HG03039 (cell line): ENCODE data around the gene DROSHA.

Experiments
- ATAC-seq: cut with Tn5 transposase; IDR thresholded peaks from one replicate; pipeline ENCODE4 v1.9.1; 2021; ENCODE audit warnings: mild to moderate bottlenecking, moderate library complexity; ENCODE audit not compliant: unreplicated experiment

The DROSHA gene

GRCh38 chr5:31530541-31531265 lies 1.2 kb downstream of the DROSHA start:
- ATAC-seq: no peak

GRCh38 chr5:31523041-31523440 lies 8.9 kb downstream of the DROSHA start:
- ATAC-seq: no peak

DNA sequence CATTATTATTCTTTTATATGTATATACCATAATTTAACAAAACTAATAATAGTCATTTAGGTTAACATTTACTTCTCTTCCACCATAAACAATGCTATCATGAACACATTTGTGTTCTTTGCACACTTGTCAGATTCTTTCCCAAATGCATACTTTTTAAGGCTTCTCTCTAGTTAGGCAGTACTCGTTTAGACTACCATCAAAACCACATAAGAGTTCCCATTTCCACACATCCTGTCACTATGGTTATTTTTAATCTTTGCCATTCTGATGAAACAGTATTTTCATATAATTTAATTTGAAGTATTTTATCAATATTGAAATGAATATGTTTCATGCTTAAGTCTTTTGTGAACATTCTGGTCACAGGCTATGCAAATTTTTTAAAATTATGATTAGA lies 15.1 kb downstream of the DROSHA start:
- no peak for ATAC-seq

- no peak for ATAC-seq
Observed at GRCh38 chr5:31511305-31511704, 20.6 kb downstream of the DROSHA start.

DNA sequence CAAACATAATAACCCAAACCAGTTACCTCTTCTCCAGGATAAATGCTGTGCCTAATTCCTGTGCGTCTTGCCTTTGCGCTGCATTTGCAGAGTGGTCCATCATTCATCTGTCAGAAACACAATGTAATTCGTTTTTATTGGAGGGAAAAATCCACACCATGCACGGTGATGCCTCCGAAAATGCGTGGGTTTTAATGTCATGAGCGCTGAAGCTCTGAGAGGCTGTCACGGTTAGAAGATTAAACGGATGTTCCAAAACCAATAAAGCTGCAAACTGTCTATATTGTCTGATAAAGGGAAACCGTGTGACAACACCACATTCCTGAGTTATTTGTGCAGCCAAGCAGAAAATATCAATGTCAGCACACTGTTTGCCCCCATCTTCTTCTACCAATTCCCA lies 27.4 kb downstream of the DROSHA start:
- no peak for ATAC-seq

GRCh38 chr5:31502506-31502905 lies 29.4 kb downstream of the DROSHA start:
- ATAC-seq: no peak

DNA sequence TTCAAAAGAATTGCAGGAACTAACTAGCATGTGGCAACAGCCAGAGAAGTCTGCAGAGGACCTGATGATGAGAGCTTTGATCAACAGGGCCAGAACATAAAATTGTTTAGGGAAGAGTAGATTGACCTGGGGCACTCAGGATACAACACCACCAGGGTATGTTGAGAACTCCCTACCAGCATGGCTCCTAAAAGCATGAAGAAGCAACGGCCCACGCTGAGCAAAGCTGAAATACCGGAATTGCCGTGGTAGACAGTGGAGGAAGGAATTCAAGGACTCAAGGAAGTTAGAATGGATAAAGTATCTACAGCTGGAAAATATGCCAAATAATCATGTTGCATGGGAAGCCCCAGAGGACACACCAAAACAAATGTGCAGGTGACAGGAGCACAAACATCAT lies 31.6 kb downstream of the DROSHA start:
- no peak for ATAC-seq

GRCh38 chr5:31496891-31497290 lies 35.0 kb downstream of the DROSHA start:
- no peak for ATAC-seq

- ATAC-seq: no peak
Observed at GRCh38 chr5:31496301-31496700, 35.6 kb downstream of the DROSHA start.

GRCh38 chr5:31495336-31495735 lies 36.6 kb downstream of the DROSHA start:
- no peak for ATAC-seq

DNA sequence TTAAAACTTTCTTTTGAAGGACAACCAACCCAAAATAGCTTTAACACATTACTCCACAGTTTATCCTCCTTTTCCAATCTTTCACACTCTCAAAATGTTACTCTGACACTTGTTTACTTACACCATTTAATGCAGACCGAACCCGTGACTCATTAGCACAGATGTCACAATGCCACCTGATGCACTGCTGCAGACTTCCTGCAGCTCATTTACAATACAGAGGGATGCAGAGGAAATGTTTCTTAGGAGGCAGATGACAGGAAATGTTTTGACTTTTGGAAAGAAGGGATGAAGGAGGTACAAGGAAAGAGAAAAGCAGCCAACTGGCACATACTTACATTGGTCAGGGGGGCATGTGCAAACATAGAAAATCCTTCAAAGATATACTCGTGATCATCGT lies 39.0 kb downstream of the DROSHA start:
- no peak for ATAC-seq

DNA sequence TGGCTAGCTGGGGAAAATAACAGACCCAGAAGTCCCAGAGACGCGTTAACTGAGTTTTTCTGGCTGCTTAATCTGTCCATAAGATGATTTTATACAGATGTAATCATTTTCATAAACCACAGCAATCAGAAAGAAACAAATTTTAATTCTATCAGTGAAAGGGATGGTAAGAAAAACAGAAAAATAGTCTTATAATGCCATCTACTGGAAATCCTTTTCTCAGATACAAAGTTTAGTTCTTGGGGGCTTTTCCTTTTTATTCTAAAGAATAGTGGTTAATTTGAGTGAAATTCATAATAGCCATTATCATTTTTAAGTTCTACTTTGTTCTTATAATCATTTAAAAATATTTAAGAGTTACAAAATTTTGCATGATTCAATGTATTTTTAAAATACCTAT lies 44.4 kb downstream of the DROSHA start:
- ATAC-seq: no peak

- ATAC-seq: no peak
Observed at GRCh38 chr5:31486441-31486840, 45.5 kb downstream of the DROSHA start.

DNA sequence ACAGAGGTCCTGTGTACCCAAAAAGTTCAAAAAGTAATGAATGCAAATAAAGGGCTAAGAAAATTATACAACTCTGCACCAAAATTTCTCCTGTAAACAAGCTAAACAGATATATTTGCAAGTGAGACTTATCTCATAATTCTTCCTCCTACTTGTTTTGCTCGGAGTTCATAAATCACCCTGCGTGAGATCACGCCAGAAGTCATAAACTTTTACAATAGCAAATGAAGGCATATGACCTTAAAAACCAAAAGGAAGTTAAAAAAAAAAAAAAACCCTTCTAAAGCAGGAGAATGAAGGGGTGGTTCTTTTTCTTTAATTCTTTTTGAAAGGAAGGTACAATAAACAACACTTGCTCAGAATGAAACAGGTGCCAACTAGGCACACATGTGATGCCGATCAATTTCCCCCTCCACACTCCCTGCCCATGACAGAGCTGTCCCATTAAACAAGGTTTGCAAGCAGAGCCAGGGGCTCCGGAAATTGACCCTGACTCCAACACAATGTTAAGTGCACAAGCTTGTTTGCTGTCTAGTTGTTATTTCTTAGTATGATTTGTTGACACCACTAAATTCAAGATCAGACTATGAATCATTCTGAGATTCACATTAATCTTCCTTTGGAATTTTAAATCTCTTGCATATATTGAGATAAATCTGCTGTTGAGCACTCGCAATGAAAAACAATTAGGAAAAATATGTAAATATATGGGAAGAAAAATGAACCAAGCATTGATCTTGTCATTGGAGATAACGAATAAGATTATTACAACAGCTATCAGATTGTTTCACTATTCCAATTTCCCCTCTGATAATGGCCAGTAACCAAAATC lies 46.3 kb downstream of the DROSHA start:
- no peak for ATAC-seq

- ATAC-seq: no peak
Observed at GRCh38 chr5:31481531-31482165, 50.2 kb downstream of the DROSHA start.

GRCh38 chr5:31479706-31480105 lies 52.2 kb downstream of the DROSHA start:
- ATAC-seq: no peak

- no peak for ATAC-seq
Observed at GRCh38 chr5:31478901-31479300, 53.0 kb downstream of the DROSHA start.

DNA sequence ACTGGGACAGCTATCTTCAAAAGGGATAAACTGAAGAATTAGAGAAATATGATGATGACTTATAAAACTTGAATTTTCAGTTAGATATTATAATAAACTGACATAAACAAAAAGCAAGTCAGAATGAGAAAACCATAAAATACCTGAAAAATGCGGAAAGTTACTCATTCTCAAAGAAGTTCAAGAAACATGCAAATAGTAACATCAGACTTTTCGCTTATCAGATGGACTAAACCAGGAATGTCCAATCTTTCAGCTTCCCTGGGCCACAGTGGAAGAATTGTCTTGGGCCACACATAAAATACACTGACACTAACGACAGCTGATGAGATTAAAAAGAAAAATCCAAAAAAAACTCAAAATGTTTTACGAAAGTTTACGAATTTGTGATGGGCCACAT lies 53.9 kb downstream of the DROSHA start:
- ATAC-seq: no peak

DNA sequence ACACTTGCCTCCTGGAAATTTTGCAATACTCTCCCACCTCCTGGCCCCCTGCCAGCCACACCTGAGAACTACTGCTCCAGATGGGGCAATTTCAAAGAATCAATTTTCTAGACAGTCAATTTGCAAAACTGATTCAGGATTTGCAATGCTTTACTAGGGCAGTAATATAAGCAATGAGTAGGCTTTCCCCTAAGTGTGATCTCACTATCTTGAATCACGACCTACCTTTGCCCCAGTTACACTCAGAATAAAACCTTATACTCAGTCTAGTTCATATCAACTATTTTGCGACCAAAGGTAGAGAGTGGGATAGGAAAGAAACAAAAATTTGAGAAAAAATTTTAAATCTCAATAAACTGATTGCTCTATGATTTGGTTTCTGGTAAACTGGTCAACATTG lies 54.4 kb downstream of the DROSHA start:
- ATAC-seq: no peak

- ATAC-seq: no peak
Observed at GRCh38 chr5:31476738-31477141, 55.2 kb downstream of the DROSHA start.

DNA sequence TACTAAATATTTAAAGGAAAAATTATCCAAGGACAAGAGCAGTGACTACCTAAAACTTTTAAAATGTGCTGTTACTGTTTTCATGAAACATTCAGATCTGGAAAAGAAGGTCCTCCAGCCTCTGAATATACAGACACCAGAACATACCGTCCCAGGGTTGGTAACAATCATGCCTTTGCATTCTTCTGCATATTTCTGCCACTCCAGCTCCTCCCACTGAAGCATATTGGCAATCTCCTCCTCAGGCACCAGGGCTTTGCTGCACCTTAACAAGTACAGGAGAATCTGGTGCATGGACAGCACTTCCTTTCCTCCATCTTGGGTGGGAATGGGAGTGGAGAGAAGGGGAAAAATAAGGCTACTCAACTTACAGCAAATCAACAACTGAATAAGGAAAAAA lies 60.0 kb downstream of the DROSHA start:
- no peak for ATAC-seq

DNA sequence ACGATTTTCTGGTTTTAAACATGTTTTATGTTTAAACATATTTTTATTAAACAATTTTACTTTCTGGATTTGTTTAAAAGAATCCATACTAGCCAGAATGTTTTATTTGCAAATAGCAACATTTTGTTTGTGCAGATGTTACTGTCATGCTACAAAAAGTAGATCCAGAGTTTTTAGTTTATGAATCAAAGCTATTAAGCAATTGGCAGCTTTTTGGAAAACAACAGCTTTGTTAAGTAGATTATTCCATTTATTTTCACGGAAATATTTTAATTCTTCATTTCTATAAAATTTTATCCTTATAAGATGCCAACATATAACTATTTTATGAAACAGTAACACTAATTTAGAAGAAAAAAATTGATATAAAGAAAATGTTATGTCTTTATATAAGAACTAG lies 60.9 kb downstream of the DROSHA start:
- ATAC-seq: no peak
